HG02884 (cell line): Measurements from ENCODE around the gene THRA.

Experiments
- ATAC-seq: cut with Tn5 transposase; IDR thresholded peaks from one replicate; pipeline ENCODE4 v1.9.1; 2021; ENCODE audit warnings: mild to moderate bottlenecking, moderate library complexity; ENCODE audit not compliant: unreplicated experiment

THRA gene

DNA sequence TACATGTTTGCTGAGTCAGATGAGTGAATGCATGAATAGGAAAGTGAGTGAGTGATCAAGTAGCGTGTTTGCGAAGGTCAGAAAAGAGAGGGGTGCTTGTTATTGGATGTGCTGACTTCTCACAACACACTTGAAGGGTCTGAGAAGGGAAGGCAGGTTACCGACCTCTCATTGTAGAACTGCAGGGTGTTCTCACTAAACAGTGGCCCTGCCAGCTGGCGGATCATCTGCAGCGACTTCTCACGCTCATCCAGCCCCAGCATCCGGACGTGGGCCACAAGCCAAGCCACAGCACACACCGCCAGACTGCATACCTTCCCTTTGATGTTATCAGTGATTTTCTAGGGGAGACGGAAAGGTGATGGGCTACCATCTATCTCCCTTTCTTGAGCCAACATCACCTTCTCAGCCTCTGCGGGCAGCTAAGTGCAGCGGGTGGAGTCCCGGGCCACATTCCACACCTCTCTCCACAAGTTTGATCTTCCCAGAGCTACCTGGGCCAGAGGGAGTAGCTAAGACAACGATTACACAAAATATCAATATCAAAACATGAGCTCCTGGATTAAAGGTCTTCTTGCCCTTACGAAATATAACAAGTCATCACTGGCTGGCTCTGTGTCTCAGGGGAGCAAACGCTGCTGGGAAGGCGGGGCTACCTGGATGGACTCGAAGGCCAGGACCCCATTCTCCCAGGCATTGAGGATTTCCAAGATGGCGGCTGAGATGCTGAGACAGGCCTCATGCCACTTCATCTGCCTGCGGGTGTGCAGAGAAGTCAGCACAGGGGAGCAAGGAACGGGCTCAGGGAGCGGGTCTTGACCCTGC is 36.6 kb upstream of the THRA start:
- ATAC-seq, result no peak

DNA sequence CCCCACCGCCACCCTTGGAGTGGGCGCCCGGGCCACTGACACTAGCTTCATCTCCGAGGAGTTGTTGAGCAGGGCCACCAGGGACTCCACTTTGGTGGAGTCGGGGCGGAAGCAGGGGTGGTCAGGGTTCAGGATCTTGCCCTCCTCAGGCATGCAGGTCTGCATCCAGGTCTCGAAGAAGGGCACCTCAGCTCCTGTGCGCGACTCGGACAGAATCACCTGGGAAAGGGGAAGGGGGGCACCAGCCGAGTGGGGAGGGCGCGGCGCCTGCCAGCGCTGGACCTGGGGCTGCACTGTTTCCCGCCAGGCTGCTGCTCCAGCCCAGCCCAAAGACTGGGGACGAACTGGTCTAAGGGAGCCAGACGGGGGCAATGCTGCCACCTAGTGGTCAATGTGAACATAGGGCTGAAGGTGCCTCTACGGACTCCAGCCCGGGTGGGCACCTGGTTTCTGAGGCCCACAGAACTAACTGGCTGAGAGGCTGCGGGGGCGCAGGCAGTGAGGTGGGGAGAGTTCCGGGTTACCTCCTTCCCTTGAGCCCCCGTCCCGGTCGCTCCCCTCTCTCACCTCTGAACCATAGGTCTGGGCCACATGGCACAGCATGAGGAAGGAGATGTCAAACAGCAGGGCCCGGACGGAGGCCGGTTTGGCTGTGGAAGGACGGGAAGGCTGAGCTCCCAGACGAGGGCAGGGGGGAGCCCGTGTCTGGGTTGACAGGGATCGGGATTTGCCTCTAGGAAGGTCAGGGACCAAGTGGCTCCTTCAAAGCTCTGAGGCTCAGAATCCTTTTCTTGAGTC is 35.8 kb upstream of the THRA start:
- no peak for ATAC-seq

DNA sequence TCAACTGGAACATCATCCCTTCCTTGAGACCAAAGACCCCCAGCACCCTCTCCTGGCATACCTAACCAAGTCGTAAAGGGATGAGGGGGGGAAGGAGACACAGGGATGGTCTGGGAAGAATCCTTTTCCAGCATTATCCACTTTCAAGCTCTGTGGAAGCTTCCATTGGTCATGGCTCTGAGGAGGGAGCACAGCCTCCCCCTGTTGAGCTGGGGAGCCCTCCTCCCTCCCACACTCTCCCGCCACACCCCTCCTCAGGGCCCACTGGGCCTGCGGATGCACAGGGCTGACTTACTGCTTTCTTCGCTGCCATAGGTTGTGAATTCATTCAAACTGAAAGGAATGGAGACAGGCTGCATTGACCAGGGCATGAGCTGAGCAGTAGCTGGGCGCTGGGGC is 35.2 kb upstream of the THRA start:
- no peak for ATAC-seq

DNA sequence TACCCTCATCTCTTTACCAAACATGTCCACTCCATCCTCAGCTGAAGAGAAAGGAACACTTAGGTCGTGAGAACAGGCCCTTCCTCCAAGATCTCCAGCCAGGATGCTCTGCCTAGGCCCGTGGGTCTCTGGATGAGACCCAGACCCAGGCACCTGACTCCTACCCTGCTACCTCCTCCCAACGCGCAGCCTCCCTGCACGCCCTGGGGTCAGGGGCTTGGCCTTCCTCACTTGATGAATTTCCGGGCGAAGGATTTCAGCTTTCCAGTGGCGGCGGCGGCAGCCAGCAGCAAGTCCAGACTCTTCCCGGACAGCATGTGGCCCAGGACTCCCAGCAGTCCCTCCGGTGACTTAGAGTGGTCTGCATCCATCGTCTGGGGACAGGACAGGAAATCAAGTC is 34.2 kb upstream of the THRA start:
- ATAC-seq, result no peak

DNA sequence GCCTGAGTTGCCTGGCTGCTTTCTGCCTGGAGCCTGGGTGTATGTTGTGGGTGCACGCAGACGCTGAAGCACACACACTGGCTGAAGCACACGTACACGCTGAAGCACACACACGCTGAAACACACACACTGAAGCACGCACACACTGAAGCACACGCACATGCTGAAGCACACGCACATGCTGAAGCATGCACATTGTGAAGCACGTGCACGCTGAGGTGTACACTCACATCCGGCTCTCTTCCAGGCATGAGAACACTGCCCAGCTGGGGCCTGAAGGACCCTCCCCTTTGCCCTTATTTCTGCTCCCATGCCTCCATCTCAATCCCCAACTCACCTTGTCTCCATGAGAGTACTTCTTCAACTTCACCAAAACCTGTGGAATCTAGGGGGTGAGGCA is 31.1 kb upstream of the THRA start:
- ATAC-seq, result no peak

DNA sequence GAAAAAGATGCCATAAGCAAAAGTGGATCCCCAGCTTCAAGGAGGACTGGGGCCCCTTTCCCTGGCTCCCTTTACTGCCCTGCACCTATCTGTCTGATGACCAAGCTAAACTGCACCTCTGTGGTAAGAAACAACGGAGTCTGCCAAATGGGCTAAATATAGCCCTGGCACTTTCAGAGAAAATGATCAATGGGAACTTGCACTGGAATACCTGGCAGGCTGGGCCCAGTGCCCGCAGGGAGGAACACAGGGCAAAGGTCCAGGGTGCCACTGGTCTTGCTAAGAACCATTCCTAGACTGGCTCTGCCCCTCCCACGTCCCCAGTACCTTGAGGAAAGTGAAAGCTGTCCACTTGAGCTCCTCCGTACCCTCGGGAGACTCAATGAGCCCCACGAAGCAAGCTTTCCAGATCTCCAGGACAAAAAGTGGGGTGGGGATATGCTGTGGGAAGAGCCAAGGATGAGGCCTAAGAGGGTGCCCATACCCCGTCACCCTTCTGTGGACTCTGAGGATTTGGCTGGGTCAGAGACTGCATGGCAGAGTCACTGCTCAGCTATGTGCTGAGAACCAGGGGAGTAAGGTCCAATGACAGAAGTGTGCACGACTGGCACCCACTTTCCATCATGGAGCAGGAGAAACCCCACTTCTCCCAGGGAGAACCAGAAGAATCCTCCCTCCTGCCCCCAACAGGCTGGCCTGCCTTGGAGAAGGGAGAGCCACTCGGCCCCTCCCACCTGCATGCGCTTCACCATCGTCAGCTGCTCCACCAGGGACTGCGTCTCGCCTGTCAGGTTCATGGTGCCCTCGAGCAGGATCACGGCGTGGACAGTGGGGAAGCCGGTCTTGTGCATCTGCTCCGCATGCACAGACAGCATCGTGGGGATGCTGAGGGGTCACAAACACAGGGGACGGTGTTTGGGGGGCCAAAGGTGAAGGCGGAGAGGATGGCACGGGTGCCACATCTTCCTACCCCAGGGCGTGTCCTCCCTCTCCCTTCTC is 30.1 kb upstream of the THRA start:
- ATAC-seq, result no peak

DNA sequence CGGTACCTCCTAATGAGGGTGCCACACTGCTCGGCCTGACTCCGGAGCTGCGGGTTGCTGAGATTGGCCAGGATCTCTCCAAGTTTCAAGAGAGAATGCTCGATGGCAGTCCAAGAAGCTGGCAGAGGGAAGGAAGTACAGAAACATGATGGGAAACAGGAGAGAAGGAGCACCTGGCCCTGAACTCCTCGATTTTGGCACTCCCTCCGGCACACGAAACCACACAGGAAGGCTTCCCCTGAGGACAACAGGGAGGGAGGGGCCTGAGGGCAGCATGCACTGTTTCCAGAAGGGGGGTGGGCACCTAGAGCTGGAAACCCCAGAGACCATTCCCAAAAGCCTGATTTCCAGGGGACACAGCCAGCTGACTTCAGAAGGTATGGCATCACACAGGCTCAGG is 29.4 kb upstream of the THRA start:
- ATAC-seq, result no peak

DNA sequence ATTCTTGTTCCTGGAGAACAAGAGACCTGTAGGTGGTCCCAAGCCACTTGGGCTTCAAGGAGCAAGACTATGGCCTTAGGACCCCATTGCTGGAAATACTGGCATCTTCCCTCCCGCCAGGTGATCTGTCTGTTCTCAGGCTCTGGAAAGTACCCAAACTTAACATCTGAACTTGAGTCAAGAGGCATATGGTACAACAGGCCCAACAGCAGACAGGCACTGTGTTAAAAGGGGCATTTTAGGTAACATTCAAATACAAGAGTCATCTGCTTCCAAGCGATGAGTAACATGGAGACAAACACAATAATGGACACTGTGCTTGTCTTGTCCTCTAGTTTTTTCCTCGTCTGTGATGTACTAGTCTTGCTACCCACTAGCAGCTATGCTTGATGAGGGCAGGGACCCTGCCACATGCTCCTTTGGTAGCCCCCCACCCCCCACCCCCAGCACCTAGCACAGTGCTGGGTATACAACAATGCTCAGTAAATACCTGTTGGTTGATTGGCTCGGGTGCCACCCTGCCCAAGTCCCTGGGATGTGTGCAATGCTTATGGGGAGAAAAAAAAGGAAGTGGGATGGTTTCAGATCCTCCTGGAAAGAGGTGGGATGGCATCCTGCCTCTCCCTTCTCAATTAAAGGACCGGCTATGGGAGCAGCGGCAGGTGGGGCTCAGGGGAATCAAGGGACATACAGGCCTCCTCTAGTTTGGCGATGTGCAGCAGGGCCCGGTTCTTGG is 28.2 kb upstream of the THRA start:
- ATAC-seq, result no peak

DNA sequence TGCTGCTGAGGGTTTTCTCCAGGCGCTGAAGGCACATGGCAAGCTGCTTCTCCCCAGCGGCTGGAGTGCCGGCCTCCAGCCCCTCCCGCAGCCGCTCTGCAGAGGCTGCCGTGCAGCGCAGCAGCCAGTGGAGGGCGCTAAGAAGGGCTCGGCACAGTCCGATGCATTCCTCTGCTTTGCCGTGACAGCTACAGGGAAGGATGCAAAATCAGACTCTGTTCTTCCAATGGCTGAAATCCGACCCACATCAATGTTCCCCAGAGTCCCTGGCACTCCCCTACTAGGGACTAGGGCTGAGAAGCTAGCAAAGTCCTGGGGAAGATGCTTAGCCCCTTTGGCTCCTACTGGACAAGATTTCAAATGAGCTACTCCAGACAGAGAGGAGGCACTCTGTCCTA is 27.6 kb upstream of the THRA start:
- ATAC-seq, result no peak

DNA sequence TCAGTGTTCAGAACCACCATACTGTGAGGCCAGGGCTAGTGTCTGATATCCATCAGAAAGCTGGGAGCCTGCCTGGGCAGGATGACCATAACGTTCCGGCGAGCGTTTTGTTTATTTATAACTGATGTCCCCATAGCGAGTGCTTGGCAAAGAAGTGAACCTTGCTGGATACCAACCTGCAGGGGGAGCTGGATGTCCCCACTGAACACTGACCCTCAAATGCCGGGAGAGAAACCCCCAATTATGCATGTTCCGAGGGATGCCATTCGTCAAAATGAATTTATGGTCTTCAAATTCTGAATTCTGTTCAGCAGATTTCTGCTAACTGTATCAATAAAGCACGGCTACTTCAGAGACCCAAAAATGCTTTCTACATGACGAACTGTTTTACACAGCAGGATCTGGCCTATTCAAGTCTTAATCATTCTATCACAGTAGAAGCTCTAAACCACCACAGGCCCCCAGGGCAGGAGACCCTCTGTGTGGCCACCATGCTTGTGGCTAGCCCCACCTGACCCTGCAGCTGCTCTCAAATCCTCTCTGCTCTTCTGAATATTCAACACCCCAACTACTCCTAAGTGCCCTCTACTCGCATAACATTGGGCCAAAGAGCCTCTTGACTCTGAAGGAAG is 23.8 kb upstream of the THRA start:
- no peak for ATAC-seq

DNA sequence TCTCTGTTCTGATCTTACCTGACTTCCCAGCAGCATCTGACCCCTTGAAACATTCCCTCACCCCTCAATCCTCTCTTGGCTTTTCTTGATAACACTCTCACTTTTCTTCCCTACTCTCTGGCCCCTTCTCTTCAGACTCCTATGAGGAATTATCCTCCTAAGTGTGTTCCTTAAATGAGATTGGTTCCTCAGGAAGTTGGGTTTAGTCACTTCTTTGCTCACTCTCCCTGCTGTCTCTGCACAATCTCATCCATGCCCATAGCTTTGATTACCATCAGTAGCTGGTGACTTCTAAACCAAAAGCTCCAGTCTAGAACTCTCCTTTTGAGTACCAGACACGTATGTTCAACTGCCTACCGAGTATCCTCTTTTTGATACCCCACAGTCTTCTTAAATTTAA is 21.6 kb upstream of the THRA start:
- no peak for ATAC-seq

DNA sequence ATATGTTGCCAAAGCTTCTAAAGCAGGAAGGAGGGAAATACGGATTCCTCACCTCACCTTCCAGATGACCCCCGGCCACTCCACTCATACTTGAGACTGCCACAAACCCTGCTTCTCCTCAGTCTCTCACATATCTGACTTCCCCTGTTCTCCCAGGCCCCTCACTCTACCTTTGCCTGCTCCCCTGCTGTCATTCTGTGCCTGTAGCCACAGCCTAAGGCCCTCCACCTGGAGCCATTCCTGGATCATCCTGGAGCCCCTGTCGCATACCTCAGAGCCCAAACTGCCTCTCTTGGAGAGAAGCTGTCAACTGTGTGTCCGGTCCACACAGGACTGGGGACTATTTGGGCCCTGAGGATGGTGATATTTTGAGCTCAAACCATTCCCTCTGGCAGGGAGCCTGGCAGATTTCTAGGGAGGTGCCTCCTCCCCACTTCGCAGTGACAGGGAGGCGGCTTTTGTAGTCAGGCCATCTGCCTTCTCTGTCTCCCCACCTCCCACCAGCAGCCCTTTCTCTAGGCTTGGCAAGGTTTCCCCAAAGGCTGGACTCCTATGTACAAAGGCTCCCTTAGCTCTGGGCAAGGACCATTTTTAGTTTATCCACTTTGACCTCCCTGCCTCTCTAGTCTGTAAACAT is 6.3 kb upstream of the THRA start:
- ATAC-seq, result no peak

DNA sequence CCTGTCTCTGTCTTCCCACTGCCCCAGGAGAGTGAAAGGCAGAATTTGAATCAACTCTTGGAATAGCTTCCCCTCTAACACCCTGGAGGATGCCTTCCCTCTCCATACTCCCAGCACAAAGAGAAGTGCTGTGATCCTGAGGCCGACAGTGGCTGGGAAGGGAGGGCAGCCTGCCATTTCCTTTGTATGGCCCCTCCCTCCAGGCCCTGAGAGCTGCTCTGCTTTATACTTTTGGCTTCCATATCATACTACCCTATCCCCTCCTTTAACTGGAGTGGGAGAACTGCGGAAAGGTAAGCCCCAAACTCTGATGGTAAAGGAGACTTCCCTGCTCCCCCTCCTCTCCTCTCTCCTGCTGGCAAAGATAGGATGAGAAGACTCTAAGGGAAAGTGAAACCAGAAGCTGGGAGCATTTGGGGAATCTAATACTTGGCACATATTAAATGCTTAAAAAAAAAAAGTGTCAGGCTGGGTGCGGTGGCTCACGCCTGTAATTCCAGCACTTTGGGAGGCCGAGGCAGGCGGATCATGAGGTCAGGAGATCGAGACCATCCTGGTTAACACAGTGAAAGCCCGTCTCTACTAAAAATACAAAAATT is 4.5 kb upstream of the THRA start:
- no peak for ATAC-seq

DNA sequence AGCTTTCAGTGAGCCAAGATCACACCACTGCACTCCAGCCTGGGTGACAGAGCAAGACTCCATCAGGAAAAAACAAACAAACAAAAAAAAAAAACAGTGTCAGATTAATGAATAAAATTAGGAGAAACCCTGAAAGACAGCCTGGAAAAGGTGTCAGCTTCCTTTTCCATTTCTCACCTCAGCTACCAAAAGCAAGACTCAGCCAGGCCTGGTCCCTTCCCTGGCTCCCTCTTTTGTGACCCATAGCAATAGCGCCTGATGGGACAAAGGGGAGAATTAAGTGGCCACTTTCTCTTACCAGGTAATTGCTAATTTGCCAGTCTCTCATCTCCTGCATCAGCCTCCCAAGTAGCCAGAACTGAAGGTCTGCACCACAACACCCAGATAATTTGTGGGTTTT is 3.9 kb upstream of the THRA start:
- ATAC-seq, result no peak

DNA sequence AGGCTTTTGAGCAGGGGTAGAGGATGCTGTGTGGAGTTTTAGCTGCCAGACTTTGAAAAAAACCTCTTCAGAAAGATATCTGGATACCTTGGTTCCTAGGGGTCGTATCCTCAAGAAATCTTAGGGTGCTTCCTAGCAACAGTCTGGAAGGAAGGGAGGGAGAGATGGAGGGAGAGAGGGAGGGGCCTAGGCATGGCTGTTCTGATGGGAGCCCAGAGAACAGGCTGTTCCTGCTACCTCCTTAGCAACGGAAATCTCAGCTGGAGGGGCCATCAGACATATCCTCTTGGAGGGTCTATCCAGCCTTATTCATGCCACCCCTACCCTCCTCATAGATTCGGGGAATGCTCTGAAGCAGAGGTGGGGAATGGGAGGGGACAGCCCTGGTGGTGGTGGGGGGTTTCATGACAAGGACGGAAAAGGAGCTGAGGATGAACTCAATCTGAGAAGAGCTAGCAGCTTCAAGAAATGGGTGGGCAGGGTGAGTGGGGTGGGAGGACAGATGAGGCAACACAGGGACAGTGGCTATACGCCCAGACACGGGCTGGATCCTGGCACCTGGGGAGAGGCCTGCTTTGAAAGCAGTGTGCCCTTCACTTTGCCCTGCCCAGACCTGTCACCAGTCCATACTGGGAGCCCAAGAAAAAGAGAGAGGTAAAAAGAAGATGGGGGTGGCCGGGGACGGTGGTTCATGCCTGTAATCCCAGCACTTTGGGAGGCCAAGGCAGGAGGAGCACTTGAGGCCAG is 2.9 kb upstream of the THRA start:
- ATAC-seq, result no peak

DNA sequence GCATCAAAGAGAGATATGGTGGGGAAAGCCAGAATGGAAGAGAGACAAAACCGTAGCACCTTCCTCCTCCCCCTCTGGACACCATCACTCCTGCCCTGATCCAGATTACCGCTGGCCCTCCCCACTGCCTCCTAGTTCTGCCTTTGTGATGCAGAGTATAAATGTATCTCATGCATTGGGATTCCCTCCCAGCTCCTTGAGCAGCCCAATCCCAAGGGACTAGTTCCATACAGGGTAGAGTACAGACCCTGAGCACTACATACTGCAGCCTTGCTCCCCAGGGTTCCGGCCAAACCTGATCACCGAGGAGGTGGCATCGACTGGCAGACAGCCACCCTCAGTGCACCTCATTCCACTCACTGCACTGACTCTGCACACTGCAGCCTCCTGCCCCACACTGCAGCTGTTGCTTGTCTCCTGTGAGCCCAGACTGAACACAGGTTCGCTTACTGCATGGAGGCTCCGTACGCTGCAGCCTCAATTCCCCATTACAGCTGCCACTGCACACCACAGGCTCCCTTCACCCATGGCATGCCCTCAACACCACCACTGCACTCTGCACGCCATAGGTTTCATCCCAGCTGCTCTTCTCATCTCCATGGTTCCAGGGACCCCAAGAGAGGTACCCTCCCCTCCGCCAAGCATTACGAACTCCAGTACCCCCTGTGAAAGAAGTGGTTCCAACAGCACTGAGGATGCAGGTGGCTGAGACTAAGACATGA is 1.7 kb upstream of the THRA start:
- ATAC-seq, result no peak

DNA sequence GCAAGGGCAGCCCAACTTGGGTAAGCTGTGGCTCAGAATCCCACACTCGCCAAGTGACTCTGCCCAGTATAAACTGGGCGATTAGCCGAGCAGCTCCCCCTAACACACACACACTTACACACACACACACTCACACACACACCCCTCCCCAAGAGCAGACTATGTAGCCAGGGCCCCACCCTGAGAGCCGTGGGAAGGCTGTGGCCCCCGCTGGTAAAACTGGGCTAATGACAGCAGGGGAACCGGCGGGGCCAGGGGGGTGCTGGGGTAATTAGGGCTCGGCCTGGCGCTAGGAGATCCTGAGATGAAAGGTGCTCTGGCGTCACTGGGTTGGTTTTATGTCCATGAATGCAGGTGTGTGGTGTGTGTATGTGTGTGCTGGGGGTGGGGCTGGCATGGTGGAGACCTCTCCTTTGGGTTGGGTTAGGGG is 1.1 kb upstream of the THRA start:
- no peak for ATAC-seq
